GM23248 (cell line): ENCODE data around the gene RNF115.
"Not testable (repeated sequence)": the region's sequence is repeated elsewhere in the genome, so short reads cannot be mapped to it uniquely, and the experiment has no call there.

Experiments
- EZH2 ChIP-seq: fragments of 200-600 bp; sonication (generic); IDR thresholded peaks from 2 replicates; pipeline ENCODE4 v1.6.1; 2018; ENCODE audit warnings: antibody characterized with exemption, mild to moderate bottlenecking; ENCODE audit not compliant: insufficient read depth, poor library complexity, severe bottlenecking
- EZH2phosphoT487 ChIP-seq: fragments of 200-600 bp; sonication (generic); IDR thresholded peaks from 2 replicates; pipeline ENCODE4 v1.6.1; 2018; ENCODE audit warnings: antibody characterized with exemption, moderate library complexity, mild to moderate bottlenecking, low read depth; ENCODE audit not compliant: insufficient read depth

GRCh38 chr1:145765585-145766360 is 58.1 kb downstream of the RNF115 start:
- TF ChIP-seq EZH2phosphoT487, EZH2: not testable (repeated sequence)
